Measurements from ENCODE around the gene MIDN.

GRCh38 chr19:1210227-1210538, 38.2 kb upstream of the MIDN start:
- TF ChIP-seq CTCF (IDR thresholded peaks at IDR 0.05) (no peak), POLR2A (IDR thresholded peaks at IDR 0.05) (no peak), POLR2AphosphoS5 (IDR thresholded peaks at IDR 0.05) (no peak)
